GM12873 (cell line): ENCODE measurements around the gene RAD51B.

Experiments
- TF ChIP-seq, protein P1 (sequence below): IDR thresholded peaks from 2 replicates; pipeline ENCODE4 v1.5.1; 2012; ENCODE audit warnings: low read depth, mild to moderate bottlenecking, moderate library complexity, low read length, control low read depth; ENCODE audit not compliant: insufficient read depth; ENCODE audit errors: missing control alignments

The RAD51B gene

DNA sequence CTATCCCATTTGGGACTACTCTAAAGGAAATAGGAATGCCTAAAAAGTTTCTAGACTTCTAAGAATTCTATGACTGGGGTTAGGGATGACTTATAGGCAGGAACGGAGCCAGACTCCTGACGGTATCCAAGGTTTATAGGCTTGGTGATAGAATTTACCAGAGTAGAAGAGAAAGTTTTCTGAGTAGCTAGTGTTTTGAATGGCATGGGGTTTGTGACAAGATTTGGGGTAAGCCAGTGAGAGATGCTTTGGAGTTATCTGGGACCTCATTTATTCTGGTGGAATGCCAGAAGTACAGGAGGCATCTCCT, 444.6 kb downstream of the RAD51B start:
- TF ChIP-seq, protein P1, sequence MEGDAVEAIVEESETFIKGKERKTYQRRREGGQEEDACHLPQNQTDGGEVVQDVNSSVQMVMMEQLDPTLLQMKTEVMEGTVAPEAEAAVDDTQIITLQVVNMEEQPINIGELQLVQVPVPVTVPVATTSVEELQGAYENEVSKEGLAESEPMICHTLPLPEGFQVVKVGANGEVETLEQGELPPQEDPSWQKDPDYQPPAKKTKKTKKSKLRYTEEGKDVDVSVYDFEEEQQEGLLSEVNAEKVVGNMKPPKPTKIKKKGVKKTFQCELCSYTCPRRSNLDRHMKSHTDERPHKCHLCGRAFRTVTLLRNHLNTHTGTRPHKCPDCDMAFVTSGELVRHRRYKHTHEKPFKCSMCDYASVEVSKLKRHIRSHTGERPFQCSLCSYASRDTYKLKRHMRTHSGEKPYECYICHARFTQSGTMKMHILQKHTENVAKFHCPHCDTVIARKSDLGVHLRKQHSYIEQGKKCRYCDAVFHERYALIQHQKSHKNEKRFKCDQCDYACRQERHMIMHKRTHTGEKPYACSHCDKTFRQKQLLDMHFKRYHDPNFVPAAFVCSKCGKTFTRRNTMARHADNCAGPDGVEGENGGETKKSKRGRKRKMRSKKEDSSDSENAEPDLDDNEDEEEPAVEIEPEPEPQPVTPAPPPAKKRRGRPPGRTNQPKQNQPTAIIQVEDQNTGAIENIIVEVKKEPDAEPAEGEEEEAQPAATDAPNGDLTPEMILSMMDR = no peak

- TF ChIP-seq, protein P1 = no peak
Measured at GRCh38 chr14:68266998-68267397, 447.4 kb downstream of the RAD51B start.

GRCh38 chr14:68268197-68268596, 448.6 kb downstream of the RAD51B start:
- TF ChIP-seq, protein P1 = no peak

- TF ChIP-seq, protein P1 = no peak
Measured at GRCh38 chr14:68268719-68269118, 449.1 kb downstream of the RAD51B start.

GRCh38 chr14:68269136-68269927, 449.8 kb downstream of the RAD51B start:
- TF ChIP-seq, protein P1 = no peak

DNA sequence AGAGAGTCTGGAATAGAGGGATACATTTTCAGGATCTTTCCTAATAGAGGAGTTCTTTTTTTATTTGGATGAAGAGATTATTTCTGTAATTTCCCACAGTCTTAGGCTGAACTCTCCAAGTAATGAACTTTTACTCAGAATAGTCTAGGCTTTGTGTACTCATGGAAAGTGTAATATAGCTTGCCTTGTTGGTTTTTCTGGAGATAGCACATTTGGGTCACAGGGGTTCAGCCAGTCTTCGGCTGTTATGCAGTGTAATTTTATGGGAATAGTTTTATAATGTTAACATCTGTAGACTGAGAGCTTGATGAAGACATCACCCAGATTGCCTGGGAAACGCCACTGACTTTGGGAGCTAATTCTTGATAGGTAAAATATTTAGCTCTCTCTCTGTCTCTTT, 450.8 kb downstream of the RAD51B start:
- TF ChIP-seq, protein P1 = no peak

DNA sequence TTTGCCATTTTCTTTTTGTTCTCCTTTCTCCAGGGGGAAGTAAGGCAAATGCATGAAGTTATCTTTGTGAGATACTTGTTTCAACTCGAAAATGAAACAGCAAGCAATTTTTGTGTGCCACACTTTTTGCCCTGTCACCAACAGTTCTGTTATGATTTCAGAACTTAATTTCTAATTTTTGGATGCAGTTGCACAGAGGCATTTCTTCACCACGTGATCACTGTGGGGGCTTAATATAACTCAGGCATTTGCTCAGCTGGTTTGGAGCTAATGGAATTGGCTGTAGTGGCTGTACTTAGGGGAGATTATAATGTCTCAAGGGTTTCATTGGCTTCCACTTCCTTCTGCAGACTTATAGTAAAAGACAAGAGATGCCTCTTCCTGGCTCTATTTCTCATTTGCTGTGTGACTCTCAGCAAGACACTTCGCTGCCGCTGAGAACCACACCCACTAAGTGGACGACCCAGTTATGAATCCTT, 452.4 kb downstream of the RAD51B start:
- TF ChIP-seq, protein P1 = no peak
